Karpas-422 (cell line): ENCODE measurements around the gene C9. TPM values are rescaled to one million over a fixed set of nuclear protein-coding genes. Genes with fewer than 3 reads are reported as not detected.
"Not testable (repeated sequence)": the region's sequence is repeated elsewhere in the genome, so short reads cannot be mapped to it uniquely, and the experiment has no call there.

ENCODE experiments used
- DNase-seq: peaks from one replicate; pipeline ENCODE4 v3.0.0-alpha.2; 2015
- H2AFZ ChIP-seq: fragments of 200-600 bp; sonication (generic); 2 replicates; pipeline ENCODE4 v1.6.1; 2014; ENCODE audit warnings: antibody characterized with exemption, low read length, mixed read lengths
- H3K27ac ChIP-seq: fragments of 200-600 bp; sonication (generic); 2 replicates; pipeline ENCODE4 v1.5.1; 2014; ENCODE audit warnings: mild to moderate bottlenecking, low read length, moderate library complexity
- H3K27me3 ChIP-seq: fragments of 200-600 bp; sonication (generic); 2 replicates; pipeline ENCODE4 v1.6.1; 2014; ENCODE audit warnings: low read length, mixed read lengths
- H3K36me3 ChIP-seq: fragments of 200-600 bp; sonication (generic); 2 replicates; pipeline ENCODE4 v1.6.1; 2014; ENCODE audit warnings: low read length, mixed read lengths; ENCODE audit not compliant: insufficient read depth
- H3K4me1 ChIP-seq: fragments of 200-600 bp; sonication (generic); 2 replicates; pipeline ENCODE4 v1.6.1; 2014; ENCODE audit warnings: mild to moderate bottlenecking, low read length, mixed read lengths
- H3K4me2 ChIP-seq: fragments of 200-600 bp; sonication (generic); 2 replicates; pipeline ENCODE4 v1.6.1; 2014; ENCODE audit warnings: low read length, low read depth, mild to moderate bottlenecking; ENCODE audit not compliant: poor library complexity, severe bottlenecking
- H3K4me3 ChIP-seq: fragments of 200-600 bp; sonication (generic); 2 replicates; pipeline ENCODE4 v1.5.1; 2014; ENCODE audit warnings: mild to moderate bottlenecking, antibody characterized with exemption, low read length, mixed read lengths
- H3K79me2 ChIP-seq: fragments of 200-600 bp; sonication (generic); 2 replicates; pipeline ENCODE4 v1.6.1; 2014; ENCODE audit warnings: mild to moderate bottlenecking, low read length, mixed read lengths
- H3K9ac ChIP-seq: fragments of 200-600 bp; sonication (generic); 2 replicates; pipeline ENCODE4 v1.6.0; 2014; ENCODE audit warnings: low read length
- H3K9me2 ChIP-seq: fragments of 200-600 bp; sonication (generic), shearing (Covaris generic); replicated peaks from 2 replicates; pipeline ENCODE4 v1.6.0; 2014; ENCODE audit warnings: mild to moderate bottlenecking, low read length, moderate library complexity; ENCODE audit not compliant: insufficient read depth
- H3K9me3 ChIP-seq: fragments of 300-700, 200-600 bp; sonication (generic); 2 replicates; pipeline ENCODE4 v1.6.1; 2014; ENCODE audit warnings: low read length, mixed read lengths
- H4K20me1 ChIP-seq: fragments of 200-600 bp; sonication (generic); 2 replicates; pipeline ENCODE4 v1.6.1; 2014; ENCODE audit warnings: mild to moderate bottlenecking, antibody characterized with exemption, low read length, low read depth; ENCODE audit not compliant: insufficient read depth
- total RNA-seq: library from RNA; depleted of rRNA; stranded (reverse); fragments of >200 nt; shearing (Covaris generic); gene quantifications from 2 replicates; pipeline ENCODE4 v1.2.3, GENCODE V29; 2014; ENCODE audit warnings: low replicate concordance

Gene C9
- total RNA-seq, 1 experiment from 2014 or later = not detected

DNA sequence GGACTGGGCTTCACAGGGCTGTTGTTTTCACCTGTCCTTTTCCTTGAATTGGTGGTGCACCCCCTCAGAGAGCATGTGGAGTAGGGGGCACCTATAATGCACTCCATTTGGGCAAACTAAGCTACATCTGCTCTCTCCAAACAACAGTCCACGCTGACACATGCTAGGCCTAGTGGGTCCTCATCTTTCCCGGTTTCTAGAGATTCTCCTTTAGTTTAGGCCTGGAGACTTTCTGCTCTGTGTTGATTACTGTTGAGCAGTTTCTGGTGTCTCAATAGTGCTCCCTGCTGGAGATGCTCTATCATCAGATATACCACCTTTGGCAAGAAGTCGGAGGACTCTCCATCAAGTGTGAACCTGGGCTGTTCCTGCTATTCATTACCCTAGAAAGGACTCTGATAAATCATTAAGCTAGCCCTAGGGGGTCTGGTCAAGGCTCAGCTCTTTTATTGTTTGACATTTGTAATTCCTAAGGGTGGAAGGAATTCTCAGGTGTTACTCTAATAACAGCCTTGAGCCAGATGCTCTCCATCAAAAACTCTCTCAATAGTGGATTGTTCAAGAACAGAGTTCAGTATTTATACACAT is 81.0 kb downstream of the C9 start:
- no peak overlapping the region for H3K27ac ChIP-seq
- H3K27me3 ChIP-seq = no peaks in the 10 kb centered on the region
- no peak overlapping the region for H3K4me2 ChIP-seq
- H3K9ac ChIP-seq = no peak overlapping the region
- H3K9me2 ChIP-seq = no peaks in the 10 kb centered on the region
- no peak overlapping the region for H3K4me3 ChIP-seq
- H4K20me1 ChIP-seq = no peaks in the 10 kb centered on the region
- DNase-seq = peak; percentile 78
- H3K36me3 ChIP-seq = no peaks in the 10 kb centered on the region
- H3K4me1 ChIP-seq = no peaks in the 10 kb centered on the region
- no peaks in the 10 kb centered on the region for H3K9me3 ChIP-seq
- H2AFZ ChIP-seq = no peak overlapping the region
- H3K79me2 ChIP-seq = no peaks in the 10 kb centered on the region

- no peak for DNase-seq
- H3K9me2 ChIP-seq = no peaks in the 10 kb centered on the region
- no peaks in the 10 kb centered on the region for H3K36me3 ChIP-seq
- no peaks in the 10 kb centered on the region for H4K20me1 ChIP-seq
- no peak overlapping the region; the same call in 1 of the 2 replicates for H2AFZ ChIP-seq
- H3K79me2 ChIP-seq = no peaks in the 10 kb centered on the region
- H3K27me3 ChIP-seq = no peaks in the 10 kb centered on the region
- no peak overlapping the region for H3K4me3 ChIP-seq
- no peak overlapping the region for H3K9ac ChIP-seq
- no peaks in the 10 kb centered on the region for H3K4me1 ChIP-seq
- H3K27ac ChIP-seq = no peak overlapping the region
- H3K4me2 ChIP-seq = no peak overlapping the region
- no peaks in the 10 kb centered on the region for H3K9me3 ChIP-seq
These were observed 81.7 kb downstream of the C9 start for GRCh38 chr5:39282561-39282960.

- H3K9me3 ChIP-seq, H3K27ac ChIP-seq, H3K9me2 ChIP-seq, H3K27me3 ChIP-seq, DNase-seq, H2AFZ ChIP-seq, H3K4me3 ChIP-seq, H4K20me1 ChIP-seq, H3K36me3 ChIP-seq, H3K9ac ChIP-seq, H3K4me2 ChIP-seq, H3K79me2 ChIP-seq: not testable (repeated sequence)
- H3K4me1 ChIP-seq = peaks cover 12% of the 10 kb centered on the region
These were observed 88.4 kb downstream of the C9 start for GRCh38 chr5:39275865-39276264.

DNA sequence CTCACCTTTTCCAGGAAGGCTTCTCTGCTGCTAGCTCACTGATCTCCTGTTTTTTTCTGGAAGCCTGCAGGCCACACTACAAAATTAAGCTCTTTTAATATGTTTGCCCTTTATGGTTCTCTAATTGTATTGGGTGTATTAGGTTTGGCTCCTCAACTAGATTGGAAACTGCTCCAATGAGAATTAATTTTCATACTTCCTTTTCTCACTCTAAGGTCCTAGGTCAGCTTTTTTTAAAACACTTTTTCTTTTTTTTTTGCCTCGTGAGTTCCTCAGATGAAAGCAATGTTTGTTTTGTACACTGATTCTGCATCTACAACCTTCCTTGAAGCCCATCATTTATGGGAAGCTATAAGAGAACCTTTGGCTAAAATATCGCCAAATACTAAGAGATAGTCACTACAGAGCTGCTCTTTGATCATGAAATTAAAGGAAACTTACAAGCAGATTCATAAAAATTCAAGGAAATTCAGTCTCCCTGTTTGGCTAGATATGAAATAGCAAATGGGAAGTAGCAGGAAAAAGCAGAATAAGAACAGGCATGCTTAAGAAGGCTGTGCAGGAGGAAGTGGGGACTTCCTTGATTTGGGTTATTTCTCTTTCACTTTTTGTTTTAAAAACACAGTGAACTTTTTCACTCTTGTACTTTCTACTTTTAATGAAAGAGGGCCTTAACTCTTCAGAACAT is 89.8 kb downstream of the C9 start:
- H3K4me3 ChIP-seq = peak overlapping the region; percentile 45
- peaks cover 19% of the 10 kb centered on the region for H3K4me1 ChIP-seq
- no peaks in the 10 kb centered on the region for H3K36me3 ChIP-seq
- peak; percentile 57 for DNase-seq
- H3K9me3 ChIP-seq = no peaks in the 10 kb centered on the region
- no peaks in the 10 kb centered on the region for H3K9me2 ChIP-seq
- H3K27ac ChIP-seq = peak overlapping the region; percentile 27; the same call in 1 of the 2 replicates
- H3K9ac ChIP-seq = peak overlapping the region; percentile 56
- H3K79me2 ChIP-seq = no peaks in the 10 kb centered on the region
- H2AFZ ChIP-seq = peak overlapping the region; percentile 77
- no peaks in the 10 kb centered on the region for H3K27me3 ChIP-seq
- H3K4me2 ChIP-seq = peak overlapping the region; percentile 65
- H4K20me1 ChIP-seq = no peaks in the 10 kb centered on the region

DNA sequence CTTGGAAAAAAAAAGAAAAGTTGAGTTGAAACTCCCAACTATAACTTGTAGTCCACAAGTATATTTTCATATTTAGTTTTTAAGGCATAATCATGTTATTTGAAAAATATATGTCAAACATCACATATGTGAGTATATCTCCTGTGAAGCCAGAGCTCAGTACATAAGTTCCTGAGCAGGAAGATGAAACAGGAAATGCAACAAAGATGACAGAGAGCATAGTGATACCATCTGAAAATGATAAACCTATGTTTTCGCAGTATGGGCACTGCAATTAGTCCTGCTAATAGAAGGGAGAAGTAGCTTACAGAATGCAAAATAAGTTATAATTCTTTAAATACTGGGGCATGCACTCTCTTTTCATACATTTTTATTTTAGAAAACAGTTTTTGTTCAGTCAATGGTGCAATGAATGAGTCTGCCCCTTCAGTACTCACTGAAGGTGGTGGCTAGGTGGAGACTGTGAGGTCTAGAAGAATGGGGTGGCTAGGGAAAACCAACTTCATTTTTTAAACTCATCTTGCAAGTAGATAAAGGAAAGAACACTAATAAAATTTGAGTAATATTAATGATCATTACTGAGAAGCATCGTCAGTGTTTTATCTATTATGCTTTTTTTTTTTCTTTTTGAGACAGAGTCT is 90.9 kb downstream of the C9 start:
- Histone ChIP-seq H3K27me3 (no peaks in the 10 kb centered on the region), H3K27ac (no peak overlapping the region), H3K4me1 (peaks cover 19% of the 10 kb centered on the region), H3K4me3 (no peak overlapping the region), H3K4me2 (no peak overlapping the region), H3K79me2 (no peaks in the 10 kb centered on the region), H4K20me1 (no peaks in the 10 kb centered on the region), H3K9me3 (no peaks in the 10 kb centered on the region), H3K9me2 (no peaks in the 10 kb centered on the region), H3K9ac (no peak overlapping the region), H3K36me3 (no peaks in the 10 kb centered on the region), H2AFZ (no peak overlapping the region)
- no peak for DNase-seq

GRCh38 chr5:39272869-39273231 is 91.4 kb downstream of the C9 start:
- H3K4me1 ChIP-seq = peaks cover 19% of the 10 kb centered on the region
- H3K27ac ChIP-seq, H3K79me2 ChIP-seq, H3K9ac ChIP-seq, H2AFZ ChIP-seq, H4K20me1 ChIP-seq, H3K9me3 ChIP-seq, DNase-seq, H3K36me3 ChIP-seq, H3K4me3 ChIP-seq, H3K9me2 ChIP-seq, H3K27me3 ChIP-seq, H3K4me2 ChIP-seq: not testable (repeated sequence)

GRCh38 chr5:39270225-39270848 is 94.0 kb downstream of the C9 start:
- H3K4me1 ChIP-seq = peaks cover 18% of the 10 kb centered on the region
- H3K27ac ChIP-seq = peak overlapping the region; percentile 53; the same call in 1 of the 2 replicates
- peak overlapping the region; percentile 11; the same call in 1 of the 2 replicates for H3K9ac ChIP-seq
- H3K4me3 ChIP-seq = no peak overlapping the region
- no peaks in the 10 kb centered on the region for H4K20me1 ChIP-seq
- no peaks in the 10 kb centered on the region for H3K27me3 ChIP-seq
- H2AFZ ChIP-seq = peak overlapping the region; percentile 11; the same call in 1 of the 2 replicates
- no peaks in the 10 kb centered on the region for H3K79me2 ChIP-seq
- peak overlapping the region; percentile 32 for H3K4me2 ChIP-seq
- H3K36me3 ChIP-seq = no peaks in the 10 kb centered on the region
- peak; percentile 45 for DNase-seq
- no peaks in the 10 kb centered on the region for H3K9me2 ChIP-seq
- H3K9me3 ChIP-seq = no peaks in the 10 kb centered on the region

DNA sequence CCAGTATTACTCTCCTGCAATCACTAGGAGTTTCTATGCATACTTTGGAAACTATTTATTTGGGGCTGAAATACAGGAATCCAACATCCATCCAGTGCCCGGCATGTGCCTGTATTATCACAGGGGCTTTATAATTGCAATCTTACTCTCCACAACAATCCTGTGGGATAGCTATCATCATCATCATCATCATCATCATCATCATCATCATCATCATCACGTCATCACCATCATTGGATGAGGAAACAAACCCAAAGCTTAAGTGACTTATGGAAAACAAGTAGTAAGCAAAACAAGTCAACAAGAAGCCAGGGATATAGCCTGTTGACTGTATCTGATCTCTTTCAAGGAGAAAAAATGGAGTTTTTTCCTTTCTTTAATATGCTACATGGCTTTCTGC is 97.1 kb downstream of the C9 start:
- Histone ChIP-seq H3K79me2 (no peaks in the 10 kb centered on the region), H3K4me2 (no peak overlapping the region), H2AFZ (no peak overlapping the region)

More for the DNA sequence above, 97.1 kb downstream of the C9 start:
- H3K9me2 ChIP-seq = no peaks in the 10 kb centered on the region
- H3K9ac ChIP-seq = no peak overlapping the region
- no peak for DNase-seq
- peaks cover 7% of the 10 kb centered on the region for H3K4me1 ChIP-seq
- no peak overlapping the region for H3K27ac ChIP-seq
- no peaks in the 10 kb centered on the region for H4K20me1 ChIP-seq
- no peak overlapping the region for H3K4me3 ChIP-seq
- H3K27me3 ChIP-seq = no peaks in the 10 kb centered on the region
- no peaks in the 10 kb centered on the region for H3K9me3 ChIP-seq
- H3K36me3 ChIP-seq = no peaks in the 10 kb centered on the region
